HUES6 (cell line): ENCODE measurements around the gene LRRC36.

Source experiments
- H3K27ac ChIP-seq: 2 replicates; pipeline ENCODE4 v1.7.0; 2013; ENCODE audit warnings: low read depth, mild to moderate bottlenecking, low read length, inconsistent platforms
- H3K27me3 ChIP-seq: 2 replicates; pipeline ENCODE4 v1.6.1; 2013; ENCODE audit warnings: low read length; ENCODE audit not compliant: control insufficient read depth, insufficient read depth
- H3K36me3 ChIP-seq: 2 replicates; pipeline ENCODE4 v1.6.1; 2013; ENCODE audit warnings: low read length; ENCODE audit not compliant: control insufficient read depth, insufficient read depth
- H3K4me1 ChIP-seq: 2 replicates; pipeline ENCODE4 v1.6.1; 2013; ENCODE audit warnings: low read length; ENCODE audit not compliant: control insufficient read depth, insufficient read depth
- H3K4me3 ChIP-seq: 2 replicates; pipeline ENCODE4 v1.5.1; 2013; ENCODE audit warnings: low read depth, low read length
- H3K9ac ChIP-seq: one replicate; pipeline ENCODE4 v1.6.1; 2013; ENCODE audit warnings: mild to moderate bottlenecking, low read length
- H3K9me3 ChIP-seq: 2 replicates; pipeline ENCODE4 v1.6.1; 2013; ENCODE audit warnings: low read depth, low read length; ENCODE audit not compliant: control insufficient read depth, insufficient read depth

Gene LRRC36

DNA sequence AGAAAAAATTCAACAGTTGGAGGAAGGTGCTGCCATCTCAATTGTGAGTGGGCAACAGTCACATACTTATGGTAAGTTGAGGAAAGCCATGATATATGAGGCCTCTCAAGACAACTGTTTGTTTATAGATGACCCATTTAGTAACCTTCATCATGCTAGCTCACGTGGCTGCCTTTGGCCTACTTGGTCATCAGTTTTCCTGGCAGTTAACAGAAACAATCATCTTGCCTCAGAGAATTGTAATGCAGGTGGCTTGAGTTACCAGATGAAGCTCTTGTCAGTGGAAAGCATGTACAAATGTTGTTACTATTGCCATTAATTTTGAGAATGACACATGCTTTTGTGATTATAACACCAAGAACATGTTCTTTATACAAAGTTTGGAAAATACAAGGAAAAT lies 52.0 kb downstream of the LRRC36 start:
- no peak overlapping the region for H3K4me3 ChIP-seq
- H3K9ac ChIP-seq, result no peak overlapping the region
- H3K36me3 ChIP-seq, result no peaks in the 10 kb centered on the region
- H3K9me3 ChIP-seq, result no peaks in the 10 kb centered on the region
- H3K4me1 ChIP-seq, result no peaks in the 10 kb centered on the region
- no peak overlapping the region for H3K27ac ChIP-seq
- H3K27me3 ChIP-seq, result no peaks in the 10 kb centered on the region; the same call in 1 of the 2 replicates

DNA sequence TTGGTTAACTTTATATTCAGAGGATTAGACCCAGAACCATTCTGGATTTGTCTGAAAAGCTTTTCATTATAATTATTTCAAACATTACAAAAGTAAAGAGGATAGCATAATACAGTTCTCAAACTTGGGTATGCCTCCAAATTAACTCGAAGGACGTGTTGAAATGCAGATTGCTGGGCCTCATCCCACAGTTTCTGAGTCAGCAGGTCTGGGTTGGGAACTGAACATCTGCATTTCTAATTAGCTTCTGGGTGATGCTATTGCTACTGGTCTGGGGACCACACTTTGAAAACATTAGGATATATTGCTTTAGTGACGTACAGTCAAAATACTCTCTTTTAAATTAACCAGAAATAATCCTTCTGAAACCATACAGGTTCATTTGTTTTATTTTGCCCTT lies 56.7 kb downstream of the LRRC36 start:
- no peak overlapping the region for H3K4me3 ChIP-seq
- H3K9ac ChIP-seq, result no peak overlapping the region
- no peaks in the 10 kb centered on the region for H3K36me3 ChIP-seq
- H3K4me1 ChIP-seq, result peaks cover 14% of the 10 kb centered on the region
- H3K27me3 ChIP-seq, result peaks cover 11% of the 10 kb centered on the region
- H3K27ac ChIP-seq, result no peak overlapping the region
- H3K9me3 ChIP-seq, result no peaks in the 10 kb centered on the region

DNA sequence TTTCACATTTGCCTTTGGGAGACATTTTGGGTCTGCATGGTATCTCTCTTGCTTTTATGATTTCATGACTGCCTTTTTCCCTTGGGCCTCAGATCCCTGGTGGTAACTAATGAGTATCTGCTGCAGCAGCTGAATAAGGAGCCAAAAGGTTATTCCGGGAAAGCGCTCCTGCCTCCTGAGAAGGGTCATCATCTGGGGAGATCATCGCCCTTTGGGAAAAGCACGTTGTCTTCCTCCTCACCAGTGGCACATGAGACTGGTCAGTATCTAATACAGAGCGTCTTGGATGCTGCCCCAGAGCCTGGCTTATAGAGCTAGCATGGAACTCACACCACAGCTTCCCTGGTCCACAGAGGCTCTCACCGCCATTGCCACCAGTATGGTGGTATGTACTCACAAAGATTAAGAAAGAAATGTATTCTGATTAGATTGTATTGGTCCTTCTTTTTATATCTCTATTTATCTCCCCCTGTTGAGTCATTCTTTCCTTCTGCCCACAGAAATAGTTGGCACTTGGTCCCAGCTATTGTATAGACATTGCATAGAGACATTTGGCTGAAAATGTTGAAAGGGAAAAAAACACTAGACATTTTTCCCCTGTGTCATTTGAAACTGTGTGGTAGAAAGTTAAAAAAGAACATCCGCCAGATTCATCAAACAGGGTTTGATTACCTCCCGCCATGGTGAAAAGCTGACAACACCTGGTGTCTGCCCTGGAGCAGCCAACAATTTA lies 58.3 kb downstream of the LRRC36 start:
- Histone ChIP-seq H3K4me3 (no peak overlapping the region), H3K9me3 (no peaks in the 10 kb centered on the region), H3K9ac (no peak overlapping the region), H3K27me3 (peaks cover 11% of the 10 kb centered on the region), H3K36me3 (no peaks in the 10 kb centered on the region), H3K27ac (no peak overlapping the region), H3K4me1 (peaks cover 14% of the 10 kb centered on the region)

DNA sequence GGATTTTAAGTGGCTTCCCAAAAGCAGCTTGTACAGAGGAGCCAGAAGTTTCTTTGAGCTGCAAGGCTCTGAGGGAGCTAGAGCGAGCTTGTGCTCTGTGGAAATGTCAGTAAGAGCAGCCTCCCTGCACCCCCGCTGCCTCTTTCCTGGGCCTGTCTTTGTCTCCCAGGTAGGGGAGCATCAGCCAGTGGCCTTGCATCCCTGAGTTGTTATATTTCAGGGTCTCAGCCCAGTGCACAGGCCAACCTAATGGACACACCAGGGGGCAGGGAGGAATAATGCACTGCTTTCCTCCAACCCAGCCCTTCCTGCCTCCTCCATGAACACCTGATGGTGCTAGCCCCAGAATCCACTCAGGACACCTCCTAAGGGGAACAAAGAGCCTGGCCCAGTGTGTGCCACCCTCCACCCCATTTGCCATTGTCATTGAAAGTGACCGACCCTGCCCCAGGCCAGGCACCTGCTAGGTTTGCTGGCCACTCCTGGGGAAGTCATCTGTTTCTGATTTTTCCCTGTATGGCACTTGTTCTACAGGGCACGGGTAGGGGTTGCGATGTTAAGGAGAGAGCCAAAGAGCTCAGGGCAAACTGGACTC lies 60.3 kb downstream of the LRRC36 start:
- Histone ChIP-seq H3K9ac (no peak overlapping the region), H3K9me3 (no peaks in the 10 kb centered on the region), H3K27ac (no peak overlapping the region), H3K27me3 (peaks cover 30% of the 10 kb centered on the region), H3K36me3 (no peaks in the 10 kb centered on the region), H3K4me3 (no peak overlapping the region), H3K4me1 (peaks cover 14% of the 10 kb centered on the region)

DNA sequence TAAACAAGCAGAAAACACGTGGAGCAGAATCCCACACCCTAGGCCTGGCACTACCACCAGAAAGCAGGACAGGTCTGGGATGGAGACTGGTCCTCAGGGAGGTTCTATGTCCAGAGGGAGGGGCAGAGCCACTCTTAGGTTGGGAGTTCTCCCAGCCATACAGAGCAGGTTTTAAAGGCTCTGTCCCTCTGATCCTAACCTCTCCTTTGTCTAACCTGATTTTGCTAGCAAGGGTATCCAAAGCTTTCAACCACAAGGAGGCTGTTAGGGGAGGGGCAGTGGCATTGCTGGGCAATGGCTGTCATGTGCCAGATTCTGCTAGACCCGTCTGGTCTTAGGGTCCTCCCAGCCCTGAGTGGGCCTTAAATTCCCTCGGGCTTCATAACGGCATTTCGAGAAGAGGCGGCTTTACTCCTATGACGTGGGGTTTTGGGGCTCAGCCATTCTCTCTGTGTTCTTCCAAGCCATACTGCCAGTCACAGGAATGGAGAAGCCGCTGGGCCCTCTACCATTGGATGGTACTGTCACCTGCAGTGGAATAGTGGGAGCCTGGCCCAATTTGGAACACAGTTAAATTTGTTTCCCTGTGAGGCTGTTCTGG lies 61.0 kb downstream of the LRRC36 start:
- H3K9me3 ChIP-seq, result no peaks in the 10 kb centered on the region
- peaks cover 14% of the 10 kb centered on the region for H3K4me1 ChIP-seq
- no peak overlapping the region for H3K9ac ChIP-seq
- H3K27me3 ChIP-seq, result peaks cover 36% of the 10 kb centered on the region
- H3K36me3 ChIP-seq, result no peaks in the 10 kb centered on the region
- H3K27ac ChIP-seq, result no peak overlapping the region
- H3K4me3 ChIP-seq, result no peak overlapping the region

DNA sequence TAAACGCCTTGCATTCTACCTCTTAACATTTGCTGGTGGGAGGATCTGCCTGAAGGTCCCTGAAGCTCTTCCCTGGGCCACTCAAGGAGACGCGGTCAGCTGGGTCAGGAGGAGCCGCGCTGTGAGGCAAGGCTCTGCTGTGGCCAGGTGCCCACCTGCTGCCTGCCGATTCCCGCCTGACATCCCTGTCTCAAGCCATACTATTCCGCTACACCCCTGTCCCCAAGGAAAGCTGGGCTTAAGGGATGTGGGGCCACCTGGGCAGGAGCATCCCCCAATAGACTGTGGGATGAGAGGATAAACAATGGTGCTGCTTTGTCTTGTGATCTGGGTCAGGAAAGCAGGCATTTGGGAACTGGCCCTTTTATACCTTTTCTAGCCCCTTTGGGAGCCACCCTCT lies 61.6 kb downstream of the LRRC36 start:
- H3K9ac ChIP-seq, result no peak overlapping the region
- H3K36me3 ChIP-seq, result no peaks in the 10 kb centered on the region
- H3K4me1 ChIP-seq, result peaks cover 18% of the 10 kb centered on the region
- H3K27ac ChIP-seq, result no peak overlapping the region
- H3K4me3 ChIP-seq, result no peak overlapping the region
- H3K27me3 ChIP-seq, result peaks cover 42% of the 10 kb centered on the region
- no peaks in the 10 kb centered on the region for H3K9me3 ChIP-seq

DNA sequence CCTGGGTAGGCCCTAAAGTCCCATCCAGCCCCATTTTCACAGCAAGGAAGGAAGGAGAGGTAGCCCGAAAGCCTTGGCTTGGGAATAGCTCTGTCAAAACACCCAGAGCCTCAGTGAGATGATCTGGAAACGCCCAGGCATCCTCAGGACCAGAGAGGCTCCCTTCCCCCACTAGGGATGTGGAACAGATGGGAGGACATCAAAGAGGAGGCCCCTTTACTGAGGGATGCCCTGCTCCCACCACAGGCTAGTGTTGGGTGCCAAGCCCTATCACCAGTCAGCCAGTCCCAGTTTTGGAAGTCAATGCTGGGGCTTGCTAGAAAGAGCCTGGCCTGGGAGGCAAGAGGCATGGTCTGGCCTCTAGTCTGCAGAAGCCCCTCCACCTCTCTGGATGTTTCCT lies 62.0 kb downstream of the LRRC36 start:
- H3K27me3 ChIP-seq, result peaks cover 46% of the 10 kb centered on the region

DNA sequence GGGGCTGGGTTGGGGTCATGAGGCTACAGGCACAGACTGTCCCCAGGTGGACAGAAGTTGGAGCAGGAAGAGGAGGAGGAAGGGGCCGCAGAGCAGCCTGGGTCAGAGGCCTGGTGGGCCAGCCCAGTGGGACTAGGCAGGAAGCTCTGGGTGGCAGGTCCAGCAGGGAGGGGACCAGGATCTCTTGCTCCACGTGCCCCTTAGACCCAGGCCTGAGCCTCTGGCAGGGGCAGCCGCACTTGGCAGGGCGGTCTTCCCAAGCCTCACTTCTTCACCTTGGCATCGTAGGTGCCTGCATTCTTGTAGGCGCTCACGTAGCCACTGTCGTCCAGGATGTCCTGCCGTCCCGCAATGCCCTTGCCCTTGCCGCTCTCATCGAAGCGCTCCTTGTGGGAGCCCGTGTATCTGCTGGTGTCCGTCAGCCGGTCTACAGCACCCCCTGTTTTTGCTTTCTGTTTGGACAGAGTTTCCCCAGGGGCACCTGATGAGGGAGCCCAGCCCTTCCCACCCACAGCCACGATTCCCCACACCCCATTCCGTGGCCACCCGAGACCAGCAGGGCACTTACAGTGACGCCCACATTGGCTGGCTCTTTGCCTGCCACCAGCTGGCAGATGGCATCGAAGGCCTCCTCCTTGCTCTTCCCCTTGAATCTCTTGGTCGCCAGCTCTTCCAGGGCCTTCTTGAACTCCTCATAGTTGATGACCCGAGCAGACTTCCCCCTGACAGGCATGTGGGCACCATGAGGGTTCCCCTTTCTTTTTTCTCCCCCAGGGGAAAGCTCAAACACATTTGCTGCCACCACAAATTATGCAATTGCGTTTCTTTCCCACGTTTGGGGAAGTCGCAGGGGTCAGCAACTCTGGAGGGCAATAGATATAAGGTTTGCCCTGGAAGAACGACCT lies 63.5 kb downstream of the LRRC36 start:
- Histone ChIP-seq H3K4me1 (peaks cover 28% of the 10 kb centered on the region), H3K9me3 (no peaks in the 10 kb centered on the region), H3K36me3 (no peaks in the 10 kb centered on the region), H3K27me3 (peaks cover 56% of the 10 kb centered on the region), H3K27ac (no peak overlapping the region), H3K9ac (no peak overlapping the region), H3K4me3 (no peak overlapping the region)

More for the DNA sequence above, 62.0 kb downstream of the LRRC36 start:
- Histone ChIP-seq H3K9ac (no peak overlapping the region), H3K4me1 (peaks cover 19% of the 10 kb centered on the region), H3K27ac (no peak overlapping the region), H3K9me3 (no peaks in the 10 kb centered on the region), H3K4me3 (no peak overlapping the region), H3K36me3 (no peaks in the 10 kb centered on the region)

DNA sequence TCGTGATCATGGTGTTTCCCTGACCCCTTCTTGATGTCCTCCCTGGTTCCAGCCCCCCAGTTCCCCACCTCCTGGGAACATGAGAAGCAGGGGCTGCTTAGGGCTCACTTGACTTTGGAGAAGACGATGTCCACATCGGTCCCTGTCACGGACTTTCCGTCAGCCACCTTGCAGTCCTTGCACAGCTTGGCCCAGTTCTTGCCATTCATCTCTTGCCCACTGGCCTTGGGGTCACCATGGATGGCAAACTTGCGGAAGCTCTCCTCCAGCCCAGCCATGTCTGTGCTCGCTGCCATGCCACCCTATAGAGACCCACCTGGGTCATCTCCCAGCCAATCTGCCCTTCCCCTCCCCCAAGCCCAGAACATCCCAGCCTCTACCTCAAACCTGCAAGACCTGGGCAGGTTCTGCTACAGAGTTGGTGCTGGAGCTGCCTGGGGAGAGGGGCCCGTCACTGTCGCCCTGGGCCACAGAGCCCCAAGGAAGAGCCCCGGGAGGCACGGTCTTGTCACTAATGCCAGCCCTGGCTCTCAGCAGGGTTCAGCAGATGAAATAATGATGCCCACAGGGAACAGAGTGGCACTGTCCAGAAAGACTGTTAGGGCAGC lies 64.3 kb downstream of the LRRC36 start:
- H3K9me3 ChIP-seq, result no peaks in the 10 kb centered on the region
- H3K4me1 ChIP-seq, result peaks cover 36% of the 10 kb centered on the region
- no peak overlapping the region for H3K9ac ChIP-seq
- no peaks in the 10 kb centered on the region for H3K36me3 ChIP-seq
- H3K4me3 ChIP-seq, result no peak overlapping the region
- H3K27ac ChIP-seq, result no peak overlapping the region
- H3K27me3 ChIP-seq, result peaks cover 64% of the 10 kb centered on the region

DNA sequence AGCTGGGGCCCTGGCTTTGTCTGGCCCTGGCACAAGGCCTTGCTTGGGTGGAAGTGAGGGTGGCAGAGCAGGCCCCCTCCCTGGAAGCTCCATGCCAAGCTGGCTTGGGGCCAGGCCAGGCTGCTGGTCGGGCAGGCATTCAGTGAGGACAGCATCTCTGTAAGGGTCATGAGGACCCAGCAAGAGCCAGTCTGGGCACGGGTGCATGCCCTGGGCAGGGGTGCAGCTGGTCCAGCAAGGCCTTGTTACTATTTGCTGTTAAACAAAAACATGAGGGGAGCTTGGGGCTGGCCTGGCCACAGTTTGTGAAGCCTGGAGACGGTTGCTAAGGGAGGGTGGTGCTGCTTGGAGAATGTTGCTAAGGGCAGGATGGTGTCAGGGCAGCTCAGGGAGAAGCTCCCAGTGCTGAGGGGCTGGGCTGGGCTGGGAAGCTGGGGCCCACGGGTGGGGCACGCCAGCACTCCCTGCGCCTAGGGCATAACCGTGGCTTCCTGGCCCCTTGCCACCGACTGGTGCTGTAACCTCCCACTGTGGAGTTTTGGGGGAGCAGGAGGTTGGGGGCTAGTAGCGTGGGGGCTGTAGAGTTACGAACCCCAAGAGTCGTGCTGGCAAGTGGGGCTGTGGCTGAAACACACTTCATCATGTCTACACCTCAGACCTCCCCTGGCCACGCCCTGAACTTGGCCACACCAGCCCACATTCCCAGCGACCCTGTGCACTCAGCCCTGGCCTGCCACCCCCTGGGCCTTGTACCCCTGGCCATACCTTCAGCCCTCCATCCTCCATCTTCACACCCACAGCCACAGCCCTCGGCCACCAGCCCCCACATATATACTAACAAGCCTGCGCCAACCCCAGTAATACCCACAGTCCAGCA lies 65.0 kb downstream of the LRRC36 start:
- Histone ChIP-seq H3K9me3 (no peaks in the 10 kb centered on the region), H3K27ac (no peak overlapping the region), H3K4me3 (no peak overlapping the region), H3K4me1 (peaks cover 38% of the 10 kb centered on the region), H3K9ac (no peak overlapping the region), H3K36me3 (no peaks in the 10 kb centered on the region), H3K27me3 (peaks cover 66% of the 10 kb centered on the region)
